ENCODE results near the gene TBC1D5. TPM values are rescaled to one million over a fixed set of nuclear protein-coding genes. Genes with fewer than 3 reads are reported as not detected.
"Not testable (repeated sequence)": the region's sequence is repeated elsewhere in the genome, so short reads cannot be mapped to it uniquely, and the experiment has no call there.

The TBC1D5 gene
- total RNA-seq, 4 donors from 2014 or later: 51.9 to 66.8 (median 60.1) TPM

DNA sequence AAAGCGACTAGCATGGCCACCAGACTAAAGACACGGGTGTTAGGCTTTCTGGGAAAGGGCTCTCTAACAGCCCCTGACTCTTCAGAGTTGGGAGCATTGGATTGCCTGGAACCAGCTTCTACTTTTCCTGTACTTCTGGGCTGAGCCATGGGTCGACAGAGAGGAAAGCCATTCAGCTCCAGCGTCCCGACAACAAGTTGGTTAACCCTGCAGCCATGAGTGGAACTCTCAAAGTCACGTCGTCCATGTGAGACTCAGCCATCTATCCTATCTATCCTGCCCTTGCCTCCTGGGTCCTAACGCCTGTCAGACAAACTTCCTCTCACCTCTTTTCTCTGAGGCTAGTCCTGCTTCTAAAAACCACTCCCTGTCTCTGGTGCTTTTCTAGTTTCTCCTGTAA, 32.6 kb upstream of the TBC1D5 start:
- no peak for TF ChIP-seq POLR2A (IDR thresholded peaks at IDR 0.05)
- TF ChIP-seq, protein P1, sequence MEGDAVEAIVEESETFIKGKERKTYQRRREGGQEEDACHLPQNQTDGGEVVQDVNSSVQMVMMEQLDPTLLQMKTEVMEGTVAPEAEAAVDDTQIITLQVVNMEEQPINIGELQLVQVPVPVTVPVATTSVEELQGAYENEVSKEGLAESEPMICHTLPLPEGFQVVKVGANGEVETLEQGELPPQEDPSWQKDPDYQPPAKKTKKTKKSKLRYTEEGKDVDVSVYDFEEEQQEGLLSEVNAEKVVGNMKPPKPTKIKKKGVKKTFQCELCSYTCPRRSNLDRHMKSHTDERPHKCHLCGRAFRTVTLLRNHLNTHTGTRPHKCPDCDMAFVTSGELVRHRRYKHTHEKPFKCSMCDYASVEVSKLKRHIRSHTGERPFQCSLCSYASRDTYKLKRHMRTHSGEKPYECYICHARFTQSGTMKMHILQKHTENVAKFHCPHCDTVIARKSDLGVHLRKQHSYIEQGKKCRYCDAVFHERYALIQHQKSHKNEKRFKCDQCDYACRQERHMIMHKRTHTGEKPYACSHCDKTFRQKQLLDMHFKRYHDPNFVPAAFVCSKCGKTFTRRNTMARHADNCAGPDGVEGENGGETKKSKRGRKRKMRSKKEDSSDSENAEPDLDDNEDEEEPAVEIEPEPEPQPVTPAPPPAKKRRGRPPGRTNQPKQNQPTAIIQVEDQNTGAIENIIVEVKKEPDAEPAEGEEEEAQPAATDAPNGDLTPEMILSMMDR (IDR thresholded peaks at IDR 0.05): no peak
- WGBS, 2 donors: 84 to 87% methylated on average over 8 of the region's 8 CpGs
- intact Hi-C loops (cut with DNase I; ENCODE audit: low total_unique reads): no loop called here
- no peak overlapping the region for H3K4me3 ChIP-seq (ENCODE audit: low read depth, poor library complexity, severe bottlenecking)
- DNase-seq (ENCODE audit: low spot score in 2 of 2): no peak

DNA sequence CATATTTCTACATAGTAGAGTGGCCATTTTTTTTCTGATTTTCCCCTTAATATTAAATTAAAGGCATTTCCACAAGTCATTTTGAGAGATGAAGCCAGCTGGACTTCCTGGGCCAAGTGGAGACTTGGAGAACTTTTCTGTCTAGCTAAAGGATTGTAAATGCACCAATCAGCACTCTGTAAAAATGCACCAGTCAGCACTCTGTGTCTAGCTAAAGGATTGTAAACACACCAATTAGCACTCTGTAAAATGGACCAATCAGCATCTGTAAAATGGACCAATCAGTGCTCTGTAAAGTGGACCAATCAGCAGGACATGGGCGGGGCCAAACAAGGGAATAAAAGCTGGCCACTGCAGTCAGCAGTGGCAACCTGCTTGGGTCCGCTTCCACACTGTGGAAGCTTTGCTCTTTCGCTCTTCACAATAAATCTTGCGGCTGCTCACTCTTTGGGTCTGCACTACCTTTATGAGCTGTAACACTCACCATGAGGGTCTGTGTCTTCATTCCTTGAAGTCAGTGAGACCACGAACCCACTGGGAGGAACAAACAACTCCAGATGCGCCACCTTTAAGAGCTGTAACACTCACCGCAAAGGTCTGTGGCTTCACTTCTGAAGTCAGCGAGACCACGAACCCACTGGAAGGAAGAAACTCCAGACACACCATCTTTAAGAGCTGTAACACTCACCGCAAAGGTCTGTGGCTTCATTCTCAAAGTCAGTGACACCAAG, 31.9 kb upstream of the TBC1D5 start:
- H3K4me3 ChIP-seq (ENCODE audit: low read depth, poor library complexity, severe bottlenecking); DNase-seq (ENCODE audit: low spot score in 2 of 2); intact Hi-C loops (cut with DNase I; ENCODE audit: low total_unique reads): not testable (repeated sequence)
- WGBS, 2 donors: 88 to 93% methylated on average over 10 of the region's 10 CpGs

DNA sequence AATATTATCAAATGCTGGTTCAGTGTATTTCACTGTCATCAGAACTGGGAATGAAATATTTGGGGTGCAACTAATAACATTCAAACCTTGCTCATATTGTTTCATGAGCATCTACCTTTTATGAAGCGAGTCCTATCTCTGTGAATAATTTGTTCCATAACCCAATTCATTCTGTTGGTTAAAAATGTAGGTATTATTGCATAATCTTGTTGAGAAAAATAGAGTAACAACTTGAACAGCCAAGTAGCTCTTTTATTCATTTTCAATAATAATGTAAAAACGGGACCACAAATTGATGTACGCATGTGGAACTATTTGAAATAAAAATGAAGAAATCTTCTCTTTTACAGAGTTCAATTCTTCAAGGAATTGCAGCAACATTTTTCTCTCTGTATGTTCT, 30.1 kb upstream of the TBC1D5 start:
- TF ChIP-seq, protein P1 (IDR thresholded peaks at IDR 0.05): no peak
- TF ChIP-seq POLR2A (IDR thresholded peaks at IDR 0.05): no peak
- H3K4me3 ChIP-seq (ENCODE audit: low read depth, poor library complexity, severe bottlenecking): no peak overlapping the region
- DNase-seq (ENCODE audit: low spot score in 2 of 2): no peak
- 91 to 93% methylated on average over 3 of the region's 3 CpGs for WGBS, 2 donors
- intact Hi-C loops (cut with DNase I; ENCODE audit: low total_unique reads): no loop called here

DNA sequence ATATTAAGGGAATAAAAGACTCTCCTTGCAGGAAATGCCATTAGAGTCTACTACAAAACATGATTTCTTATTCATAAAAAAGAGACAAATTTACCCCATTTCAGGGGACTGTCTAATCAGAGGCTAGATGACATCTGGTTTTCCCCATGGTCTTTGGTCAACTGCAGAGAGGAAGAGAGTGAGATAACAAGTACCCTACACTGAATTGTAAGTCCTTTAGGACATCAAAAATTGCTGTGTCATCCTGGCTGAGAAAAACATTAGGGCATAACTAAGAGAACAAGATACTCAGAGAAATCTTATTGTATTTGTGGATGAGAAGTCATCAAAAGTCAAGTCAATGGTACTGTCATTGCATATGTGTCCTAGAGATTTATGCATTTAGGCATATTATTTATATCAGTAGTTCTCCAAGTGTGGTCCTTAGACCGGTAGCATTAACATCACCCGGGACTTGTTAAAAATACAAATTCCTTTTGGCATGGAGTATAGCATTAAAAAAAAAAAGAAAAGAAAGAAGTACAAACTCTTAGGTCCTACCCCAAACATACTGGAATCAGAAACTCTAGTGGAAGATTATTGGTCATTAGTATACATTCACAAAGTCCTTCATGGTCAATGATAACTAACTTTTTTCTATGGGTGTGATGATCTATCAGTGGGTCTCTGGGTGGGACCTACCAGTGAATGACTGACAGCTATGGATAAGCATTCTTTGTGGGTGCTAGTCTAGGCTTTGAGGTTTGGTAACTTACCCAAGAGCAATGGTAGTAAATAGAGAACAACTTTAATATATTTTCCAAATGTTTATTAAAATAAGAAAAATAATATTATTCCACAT, 29.0 kb upstream of the TBC1D5 start:
- intact Hi-C loops (cut with DNase I; ENCODE audit: low total_unique reads): no loop called here
- TF ChIP-seq POLR2A (IDR thresholded peaks at IDR 0.05): no peak
- TF ChIP-seq, protein P1 (IDR thresholded peaks at IDR 0.05): no peak
- no peak overlapping the region for H3K4me3 ChIP-seq (ENCODE audit: low read depth, poor library complexity, severe bottlenecking)
- 78 to 83% methylated on average over 2 of the region's 2 CpGs for WGBS, 2 donors
- no peak for DNase-seq (ENCODE audit: low spot score in 2 of 2)

DNA sequence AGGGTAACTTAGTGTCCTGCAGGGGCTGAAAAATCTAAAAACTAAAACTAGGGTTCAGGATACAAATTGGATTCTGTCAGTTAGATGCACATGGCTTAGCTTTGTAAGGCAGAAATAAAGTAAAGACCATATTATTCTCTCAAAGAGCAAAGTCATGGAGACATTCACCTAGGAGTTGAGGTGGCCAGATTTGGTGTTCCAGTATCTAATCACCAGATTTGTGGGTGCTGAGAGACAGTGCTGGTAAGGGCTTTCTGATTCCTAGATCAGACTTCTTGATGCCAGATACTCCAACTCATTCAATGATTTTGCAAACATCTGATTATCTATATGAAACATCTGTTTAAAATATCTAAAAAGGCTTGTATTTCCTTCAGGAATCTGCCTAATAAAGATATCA, 28.3 kb upstream of the TBC1D5 start:
- no peak overlapping the region for H3K4me3 ChIP-seq (ENCODE audit: low read depth, poor library complexity, severe bottlenecking)
- DNase-seq (ENCODE audit: low spot score in 2 of 2): no peak
- intact Hi-C loops (cut with DNase I; ENCODE audit: low total_unique reads): no loop called here
- TF ChIP-seq, protein P1 (IDR thresholded peaks at IDR 0.05): no peak
- no peak for TF ChIP-seq POLR2A (IDR thresholded peaks at IDR 0.05)

DNA sequence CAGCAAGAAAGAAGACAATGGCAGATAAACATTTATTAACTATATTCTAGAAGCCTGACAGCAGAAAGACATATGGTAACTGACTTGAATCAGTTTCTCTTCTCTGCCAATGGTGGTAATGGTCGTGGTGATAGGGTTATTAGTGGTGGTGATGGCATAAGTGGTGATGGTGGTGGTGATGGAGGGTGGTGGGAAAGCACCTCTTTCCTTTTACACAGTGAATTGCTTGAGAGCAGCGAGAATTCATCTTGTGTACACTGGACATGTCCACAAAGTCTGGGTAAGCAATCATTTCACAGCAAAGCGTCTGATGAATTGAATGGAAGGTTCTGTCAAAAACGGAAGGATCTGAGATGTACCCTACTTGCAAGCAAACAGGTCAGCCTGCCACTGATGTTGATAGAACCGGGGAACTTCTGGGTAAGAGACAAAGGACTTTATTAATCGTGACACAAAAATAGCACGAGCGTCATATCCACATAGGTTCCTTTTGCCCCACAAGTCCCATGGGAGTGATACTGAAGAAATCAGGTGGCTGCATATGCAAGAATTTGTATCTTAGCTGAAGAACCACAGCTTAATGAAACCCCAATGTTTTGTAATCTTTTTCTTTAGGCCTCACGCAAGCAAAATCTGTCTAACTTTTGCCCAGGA, 23.5 kb upstream of the TBC1D5 start:
- no peak overlapping the region for H3K4me3 ChIP-seq (ENCODE audit: low read depth, poor library complexity, severe bottlenecking)
- 87 to 90% methylated on average over 9 of the region's 9 CpGs for WGBS, 2 donors
- intact Hi-C loops (cut with DNase I; ENCODE audit: low total_unique reads): no loop called here
- no peak for DNase-seq (ENCODE audit: low spot score in 2 of 2)
- TF ChIP-seq POLR2A (IDR thresholded peaks at IDR 0.05): no peak
- TF ChIP-seq, protein P1 (IDR thresholded peaks at IDR 0.05): no peak
